Lower lobe of right lung (tissue), 2 donors: ENCODE results near the gene ZNF546. TPM values are rescaled to one million over a fixed set of nuclear protein-coding genes. Genes with fewer than 3 reads are reported as not detected.

Experiments used
- ATAC-seq, 2 donors: fragments of 200-7000 bp; cut with Tn5 transposase; one replicate each; pipeline ENCODE4 v1.9.1; 2020 to 2022; ENCODE audit warnings: mild to moderate bottlenecking in 2 of 2, moderate library complexity in 2 of 2
- DNase-seq: peaks from one replicate; pipeline ENCODE4 v3.0.0-alpha.2; 2020
- H3K27ac ChIP-seq: fragments of 200-600 bp; one replicate; pipeline ENCODE4 v1.8.0; 2022
- H3K27me3 ChIP-seq: fragments of 200-600 bp; one replicate; pipeline ENCODE4 v1.8.0; 2022; ENCODE audit warnings: low read depth
- H3K36me3 ChIP-seq: fragments of 200-600 bp; one replicate; pipeline ENCODE4 v1.8.0; 2022; ENCODE audit warnings: mild to moderate bottlenecking
- H3K4me1 ChIP-seq: fragments of 200-600 bp; one replicate; pipeline ENCODE4 v1.8.0; 2022
- H3K4me3 ChIP-seq: fragments of 200-600 bp; one replicate; pipeline ENCODE4 v1.8.0; 2022; ENCODE audit warnings: mild to moderate bottlenecking
- H3K9me3 ChIP-seq: fragments of 200-600 bp; one replicate; pipeline ENCODE4 v1.8.0; 2022
- CTCF ChIP-seq: fragments of 200-600 bp; IDR thresholded peaks from one replicate; pipeline ENCODE4 v1.8.0; 2022; ENCODE audit warnings: antibody characterized with exemption, mild to moderate bottlenecking
- intact Hi-C: fragments of 100-400 bp; cut with DNase I; formaldehyde crosslinking; loops from one replicate; pipeline ENCODE4 v1.11.0; 2022
- total RNA-seq: library from RNA; stranded (reverse); fragmentation: NEBNext Ultra II Directional; extraction: Animal tissue kit (Norgen Biotek cat#: 25700); gene quantifications from one replicate; pipeline ENCODE4 v1.2.1, GENCODE V29; 2021
- donor health status: DM: no; HTN: yes; CAD: no; lungs with severe emphysema.

ZNF546 gene
- total RNA-seq, 1 donor from 2014 or later: 7.4 TPM

GRCh38 chr19:40057166-40057565 lies 60.3 kb downstream of the ZNF546 start:
- H3K27me3 ChIP-seq: no peaks in the 10 kb centered on the region
- H3K4me1 ChIP-seq: peaks cover 17% of the 10 kb centered on the region
- no peak overlapping the region for H3K27ac ChIP-seq
- ATAC-seq: no peak
- peaks cover 27% of the 10 kb centered on the region for H3K9me3 ChIP-seq
- DNase-seq: no peak
- intact Hi-C loops: no loop called here
- H3K4me3 ChIP-seq: no peak overlapping the region
- no peak for TF ChIP-seq CTCF
- H3K36me3 ChIP-seq: no peaks in the 10 kb centered on the region

- Histone ChIP-seq H3K36me3 (no peaks in the 10 kb centered on the region), H3K27ac (no peak overlapping the region), H3K4me3 (no peak overlapping the region), H3K27me3 (no peaks in the 10 kb centered on the region), H3K9me3 (peaks cover 22% of the 10 kb centered on the region), H3K4me1 (peaks cover 14% of the 10 kb centered on the region)
- no peak for TF ChIP-seq CTCF
- ATAC-seq (no peak), DNase-seq (no peak)
- intact Hi-C loops: no loop called here
These were observed 62.8 kb downstream of the ZNF546 start for GRCh38 chr19:40059624-40060023.

GRCh38 chr19:40070058-40070457 lies 73.2 kb downstream of the ZNF546 start:
- ATAC-seq (no peak), DNase-seq (no peak)
- Histone ChIP-seq H3K36me3 (peaks cover 13% of the 10 kb centered on the region), H3K27ac (no peak overlapping the region), H3K4me3 (no peak overlapping the region), H3K4me1 (no peaks in the 10 kb centered on the region), H3K9me3 (peaks cover 17% of the 10 kb centered on the region), H3K27me3 (no peaks in the 10 kb centered on the region)
- intact Hi-C loops: no loop called here
- no peak for TF ChIP-seq CTCF

Other genes with a start within 250 kb of the ZNF546 start
- not detected for gene LEUTX, start 218.2 kb upstream of the ZNF546 start, total RNA-seq
- 28.4 TPM for gene DYRK1B, start 162.9 kb upstream of the ZNF546 start, total RNA-seq
- 117 TPM for gene FBL, start 150.7 kb upstream of the ZNF546 start, total RNA-seq
- gene FCGBP, start 62.4 kb upstream of the ZNF546 start, total RNA-seq: 95.3 TPM
- gene PSMC4, start 25.9 kb upstream of the ZNF546 start, total RNA-seq: 57.3 TPM
- 27.1 TPM for gene ZNF780B, start 59.2 kb downstream of the ZNF546 start, total RNA-seq
- gene ZNF780A, start 93.9 kb downstream of the ZNF546 start, total RNA-seq: 23.5 TPM
- gene MAP3K10, start 194.4 kb downstream of the ZNF546 start, total RNA-seq: 17.4 TPM
- gene TTC9B, start 221.3 kb downstream of the ZNF546 start, total RNA-seq: not detected
- not detected for gene CCNP, start 229.6 kb downstream of the ZNF546 start, total RNA-seq